GM19455 (cell line): Measurements from ENCODE around the gene TMED1.
"Not testable (repeated sequence)": the region's sequence is repeated elsewhere in the genome, so short reads cannot be mapped to it uniquely, and the experiment has no call there.

ENCODE experiments used
- ATAC-seq: cut with Tn5 transposase; IDR thresholded peaks from one replicate; pipeline ENCODE4 v1.9.1; 2021; ENCODE audit not compliant: unreplicated experiment

The TMED1 gene

DNA sequence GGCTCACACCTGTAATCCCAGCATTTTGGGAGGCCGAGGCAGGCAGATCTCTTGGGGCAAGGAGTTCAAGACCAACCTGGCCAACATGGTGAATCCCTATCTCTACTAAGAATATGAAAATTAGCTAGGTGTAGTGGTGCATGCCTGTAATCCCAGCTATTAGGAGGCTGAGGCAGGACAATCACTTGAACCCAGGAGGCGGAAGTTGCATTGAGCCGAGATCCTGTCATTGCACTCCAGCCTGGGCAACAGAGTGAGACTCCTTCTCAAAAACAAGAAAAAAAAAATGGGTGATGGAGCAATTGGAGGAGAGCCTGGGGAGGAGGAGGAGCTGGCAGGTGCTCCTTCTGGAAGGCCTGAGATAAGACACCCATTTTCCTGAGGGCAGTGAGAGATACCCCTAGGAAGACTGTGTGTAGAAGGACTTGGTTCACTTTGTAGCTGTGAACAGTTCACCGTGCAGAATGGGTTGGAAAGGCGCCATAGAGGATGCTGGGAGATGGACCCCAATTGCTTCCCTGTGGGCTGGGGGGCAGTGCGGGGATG lies 26.6 kb upstream of the TMED1 start:
- ATAC-seq = no peak

DNA sequence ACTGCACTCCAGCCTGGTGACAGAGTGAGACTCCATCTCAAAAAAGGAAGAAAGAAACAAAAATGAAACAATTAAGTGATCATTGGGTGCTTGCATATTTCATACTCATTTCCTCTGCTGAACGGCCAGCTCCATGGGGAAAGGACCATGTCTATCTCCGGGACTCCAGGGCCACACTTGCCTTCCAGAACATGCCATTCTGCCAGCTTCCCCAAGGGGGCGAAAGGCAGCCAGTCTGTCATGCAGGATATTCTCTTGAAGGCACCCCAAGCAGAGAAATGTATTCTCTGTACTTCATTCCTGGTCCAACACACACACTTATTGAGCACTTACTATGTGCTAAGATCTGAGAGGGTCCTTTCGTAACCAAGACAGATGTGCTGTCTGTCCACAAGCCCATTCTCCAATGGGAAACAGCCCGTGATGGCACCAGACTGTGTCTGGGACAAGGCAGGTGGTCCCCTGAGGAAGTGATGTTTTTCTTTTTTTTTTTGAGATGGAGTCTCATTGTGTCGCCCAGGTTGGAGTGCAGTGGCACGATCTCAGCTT lies 25.2 kb upstream of the TMED1 start:
- no peak for ATAC-seq

DNA sequence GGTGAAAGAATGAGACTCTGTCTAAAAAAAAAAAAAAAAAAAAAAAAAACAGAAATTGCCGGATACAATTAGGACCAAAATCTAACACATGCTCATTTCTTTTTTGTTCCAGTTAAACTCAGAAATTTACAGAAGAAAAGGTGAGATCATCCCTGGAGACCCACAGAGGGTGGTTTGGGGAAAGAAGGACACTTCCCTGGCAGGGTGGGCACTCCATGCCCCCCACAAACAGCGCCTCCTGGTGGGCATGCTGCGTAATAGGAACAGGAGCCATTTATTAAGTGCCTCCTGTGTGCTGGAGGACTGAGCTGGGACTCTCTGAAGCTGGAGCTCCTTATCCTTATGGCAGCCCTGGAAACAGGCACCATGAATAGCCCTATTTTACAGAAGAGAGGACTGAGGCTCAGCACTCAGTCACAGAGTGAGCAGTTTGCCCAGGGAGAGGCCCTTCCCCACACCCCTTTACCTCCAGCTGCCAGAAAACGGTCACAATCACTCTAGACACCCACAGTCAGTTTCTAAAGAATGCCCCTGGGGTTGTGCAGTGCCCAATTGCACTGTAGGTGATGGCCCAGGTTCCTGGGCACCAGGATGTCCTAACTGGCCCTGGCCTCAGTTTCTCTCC lies 22.3 kb upstream of the TMED1 start:
- ATAC-seq = no peak

DNA sequence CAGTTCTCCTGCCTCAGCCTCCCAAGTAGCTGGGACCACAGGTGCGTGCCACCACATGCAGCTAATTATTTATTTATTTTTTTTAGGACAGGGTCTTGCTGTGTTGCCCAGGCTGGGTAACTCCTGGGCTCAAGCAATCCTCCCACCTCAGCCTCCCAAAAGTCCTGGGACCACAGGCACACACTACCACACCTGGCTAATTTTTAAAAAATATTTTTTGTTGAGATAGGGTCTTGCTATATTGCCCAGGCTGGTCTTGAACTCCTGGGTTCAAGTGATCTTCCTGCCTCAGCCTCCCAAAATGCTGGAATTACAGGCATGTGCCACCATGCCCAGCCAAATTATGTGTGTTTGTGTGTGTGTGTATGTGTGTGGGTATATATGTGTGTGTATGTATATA lies 20.9 kb upstream of the TMED1 start:
- ATAC-seq = not testable (repeated sequence)

DNA sequence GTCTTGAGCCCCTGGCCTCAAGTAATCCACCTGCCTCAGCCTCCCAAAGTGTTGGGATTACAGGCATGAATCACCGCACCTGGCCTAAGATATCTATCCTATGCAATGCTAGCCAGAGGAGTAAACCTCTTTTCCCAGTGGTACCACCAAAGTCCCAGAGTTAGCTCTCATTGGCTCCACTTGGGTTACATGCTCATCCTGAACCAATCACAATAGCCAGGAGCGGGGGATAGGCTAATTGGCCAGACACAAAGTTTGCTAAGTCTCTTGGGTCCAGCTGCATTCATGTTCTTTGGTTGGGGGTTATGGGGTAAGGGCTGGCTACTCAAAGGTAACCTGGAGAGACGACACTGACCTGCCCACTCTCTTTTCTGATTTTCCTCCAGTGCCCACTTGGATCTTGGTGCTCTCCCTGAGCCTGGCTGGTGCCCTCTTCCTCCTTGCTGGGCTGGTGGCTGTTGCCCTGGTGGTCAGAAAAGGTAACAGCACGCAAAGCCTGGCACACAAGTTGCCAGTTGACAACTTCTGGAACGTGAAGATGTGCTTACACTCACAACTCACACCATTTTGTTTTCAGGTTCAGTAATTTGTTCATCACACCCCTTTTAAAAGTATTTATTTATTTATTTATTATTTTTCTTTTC lies 20.0 kb upstream of the TMED1 start:
- no peak for ATAC-seq

DNA sequence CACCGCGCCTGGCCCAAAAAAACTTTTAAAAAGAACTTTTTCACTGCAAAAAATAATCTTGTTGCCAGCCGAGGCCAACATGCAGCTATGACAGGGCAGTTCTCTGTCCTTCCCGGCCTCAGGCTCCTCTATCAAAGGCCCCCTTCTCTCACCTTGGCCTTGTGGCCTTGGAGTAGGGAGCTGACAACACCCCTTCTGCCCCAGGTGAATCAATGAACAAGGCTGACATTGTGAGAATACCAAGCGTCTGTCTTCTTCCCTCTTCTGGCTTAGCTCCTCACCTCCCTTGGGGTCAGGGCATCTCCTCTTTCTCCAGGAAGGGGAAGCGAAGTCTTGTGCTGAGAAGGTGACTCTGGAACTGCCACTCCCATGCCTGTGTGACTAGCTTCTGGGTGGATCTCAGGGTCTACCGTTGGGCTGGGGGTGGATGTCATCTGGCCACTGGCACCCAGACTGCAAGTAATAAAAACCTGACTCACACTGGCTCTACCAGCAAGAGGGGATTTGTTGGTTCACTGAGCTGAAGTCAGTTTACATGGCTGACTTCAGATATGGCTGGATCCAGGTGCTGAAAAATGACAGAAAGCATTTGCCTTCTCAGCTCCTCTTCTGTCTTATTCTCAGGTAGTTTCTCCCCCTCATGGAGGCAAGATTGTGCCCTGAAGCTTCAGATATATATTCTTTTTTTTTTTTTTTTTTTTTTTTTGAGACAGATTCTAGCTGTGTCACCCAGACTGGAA lies 18.5 kb upstream of the TMED1 start:
- no peak for ATAC-seq

DNA sequence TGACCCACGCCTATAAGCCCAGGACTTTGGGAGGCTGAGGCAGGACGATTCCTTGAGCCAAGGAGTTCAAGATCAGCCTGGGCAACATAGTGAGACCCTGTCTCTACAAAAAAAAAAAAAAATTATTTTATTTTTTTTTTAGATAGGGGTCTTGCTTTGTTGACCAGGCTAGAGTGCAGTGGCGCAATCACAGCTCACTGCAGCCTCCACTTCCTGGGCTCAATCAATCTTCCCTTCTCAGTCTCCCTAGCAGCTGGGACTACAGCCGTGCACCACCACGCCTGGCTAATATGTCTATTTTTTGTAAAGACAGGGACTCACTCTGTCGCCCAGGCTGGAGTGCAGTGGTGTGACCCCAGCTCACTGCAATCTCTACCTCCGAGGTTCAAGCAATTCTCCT lies 16.9 kb upstream of the TMED1 start:
- ATAC-seq = no peak

DNA sequence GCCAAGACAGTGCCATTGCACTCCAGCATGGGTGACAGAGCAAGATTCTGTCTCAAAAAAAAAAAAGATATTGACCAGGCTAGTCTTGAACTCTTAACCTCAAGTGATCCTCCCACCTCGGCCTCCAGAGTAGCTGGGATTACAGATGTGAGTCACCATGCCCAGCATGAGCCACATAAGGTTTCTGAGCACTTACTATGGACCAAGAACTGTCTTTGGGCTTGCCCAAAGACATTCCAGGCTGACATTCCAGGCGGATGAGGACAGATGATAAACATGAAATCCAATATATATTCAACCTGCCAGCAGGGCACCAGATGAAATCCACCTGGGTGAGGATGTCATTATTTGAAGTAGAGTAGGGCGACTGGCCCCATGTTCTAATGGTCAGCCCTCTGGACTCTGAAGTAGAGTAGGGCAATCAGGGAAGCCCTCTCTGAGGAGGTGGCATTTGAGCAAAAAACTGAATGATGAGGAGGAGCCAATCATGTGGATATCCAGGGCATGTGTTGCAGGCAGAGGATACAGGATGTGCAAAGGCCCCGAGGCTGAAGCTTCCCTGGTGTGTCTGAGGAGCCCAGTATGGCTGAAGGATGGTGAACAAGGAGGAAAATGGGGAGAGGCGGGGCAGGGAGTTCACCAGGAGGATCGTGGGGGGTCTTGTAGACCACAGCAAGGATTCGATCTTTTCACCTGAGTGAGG lies 16.2 kb upstream of the TMED1 start:
- ATAC-seq = no peak

DNA sequence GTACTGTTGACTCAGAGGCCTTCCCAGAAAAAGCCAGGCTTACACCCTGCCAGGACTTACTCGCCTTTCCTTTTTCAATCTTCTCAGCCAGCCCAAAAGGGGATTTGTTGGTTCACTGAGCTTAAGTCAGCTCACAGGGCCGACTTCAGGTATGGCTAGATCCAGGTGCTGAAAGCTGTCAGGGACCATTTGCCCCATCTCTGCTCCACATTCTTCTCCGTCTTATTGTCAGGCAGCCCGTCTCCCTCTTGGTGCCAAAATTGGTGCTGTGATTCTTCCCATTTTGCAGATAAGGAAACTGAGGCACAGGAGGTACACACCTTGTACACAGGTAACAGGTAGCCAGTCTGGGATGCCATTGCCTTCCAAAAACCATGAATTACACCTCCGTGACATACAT lies 14.6 kb upstream of the TMED1 start:
- ATAC-seq = no peak

DNA sequence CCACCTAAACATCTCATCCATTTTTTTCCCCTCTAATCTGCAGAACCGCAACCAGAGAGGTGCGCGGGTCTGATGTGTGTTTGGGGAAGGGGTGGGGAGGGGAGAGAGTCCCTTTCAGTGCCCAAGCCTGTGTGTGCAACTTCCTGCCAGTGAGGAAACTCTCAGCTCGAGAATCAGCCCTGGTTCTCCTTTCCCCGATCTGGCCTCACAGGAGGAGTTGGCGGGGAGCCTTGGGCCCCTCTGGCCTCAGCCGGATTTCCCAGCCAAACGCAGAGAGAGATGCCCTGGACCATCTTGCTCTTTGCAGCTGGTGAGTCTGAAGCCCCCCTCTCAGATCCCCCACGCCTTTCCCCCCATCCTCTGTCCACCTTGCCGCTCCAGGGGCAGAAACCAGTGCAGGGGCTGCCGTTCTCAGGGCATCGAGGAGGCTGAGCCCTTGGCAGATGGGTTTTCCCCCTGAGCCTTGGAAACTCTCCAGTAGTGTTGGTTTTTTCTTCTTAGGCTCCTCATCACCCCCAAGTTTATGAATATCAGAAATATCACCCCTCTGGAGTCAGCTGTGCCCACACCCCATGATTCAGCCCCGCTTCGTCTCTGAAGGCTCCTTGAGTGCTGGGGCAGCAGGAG lies 12.3 kb upstream of the TMED1 start, which contains the start of gene C19orf38:
Gene C19orf38 (plus strand): TSS at position 186 of the 627 bp plus-strand sequence. CDS start 94 bp downstream, at position 280.
- ATAC-seq = no peak

DNA sequence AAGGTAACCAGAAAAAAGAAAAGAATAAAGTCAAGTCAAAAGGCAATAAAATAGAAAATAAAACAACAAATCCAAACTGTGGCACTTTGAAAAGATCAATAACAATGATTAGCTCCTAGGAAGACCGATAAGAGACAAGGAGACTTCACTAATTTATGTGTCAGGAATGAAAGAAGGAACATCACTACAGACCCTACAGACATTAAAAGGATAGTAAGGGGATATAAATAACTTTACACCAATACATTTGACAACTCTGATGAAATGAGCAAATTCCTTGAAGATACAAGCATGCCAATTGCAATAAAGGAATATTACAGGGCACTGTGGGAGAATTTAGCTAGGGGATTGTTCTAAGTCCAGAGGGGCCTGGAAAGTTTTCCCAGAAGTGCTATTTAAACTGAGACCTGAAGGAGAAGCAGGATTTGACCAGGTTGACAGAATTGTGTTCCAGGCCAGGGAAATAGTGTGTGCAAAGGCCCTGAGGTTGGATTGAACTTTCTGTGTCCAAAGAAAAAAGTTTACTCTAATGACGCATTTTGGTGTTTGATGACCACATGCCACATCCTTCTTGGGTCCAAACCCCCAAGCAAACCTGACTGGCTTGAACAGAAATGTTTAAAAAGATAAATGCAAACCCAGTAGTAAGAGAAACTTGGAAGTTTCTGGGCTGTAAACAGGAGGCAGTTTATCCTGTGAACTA lies 10.6 kb upstream of the TMED1 start:
- ATAC-seq = no peak

DNA sequence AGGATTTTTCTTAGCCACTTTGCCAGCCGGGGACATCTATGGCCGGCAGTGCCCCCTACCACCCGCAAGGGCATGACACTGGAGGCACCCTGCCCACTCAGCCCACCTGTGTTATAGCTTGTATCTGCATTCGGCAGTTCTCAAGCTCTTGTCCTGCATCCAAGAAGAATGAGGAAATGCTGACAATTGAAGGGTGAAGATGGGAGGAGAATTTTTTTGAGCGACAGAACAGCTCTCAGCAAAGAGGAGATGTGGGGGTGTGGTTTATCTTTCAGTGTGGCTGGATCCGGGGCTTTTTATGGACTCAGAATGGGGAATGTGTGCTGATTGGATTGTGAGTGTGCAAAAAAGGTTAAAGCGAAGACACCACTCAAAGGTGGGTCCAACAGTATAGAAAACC lies 6.8 kb upstream of the TMED1 start:
- ATAC-seq = no peak

DNA sequence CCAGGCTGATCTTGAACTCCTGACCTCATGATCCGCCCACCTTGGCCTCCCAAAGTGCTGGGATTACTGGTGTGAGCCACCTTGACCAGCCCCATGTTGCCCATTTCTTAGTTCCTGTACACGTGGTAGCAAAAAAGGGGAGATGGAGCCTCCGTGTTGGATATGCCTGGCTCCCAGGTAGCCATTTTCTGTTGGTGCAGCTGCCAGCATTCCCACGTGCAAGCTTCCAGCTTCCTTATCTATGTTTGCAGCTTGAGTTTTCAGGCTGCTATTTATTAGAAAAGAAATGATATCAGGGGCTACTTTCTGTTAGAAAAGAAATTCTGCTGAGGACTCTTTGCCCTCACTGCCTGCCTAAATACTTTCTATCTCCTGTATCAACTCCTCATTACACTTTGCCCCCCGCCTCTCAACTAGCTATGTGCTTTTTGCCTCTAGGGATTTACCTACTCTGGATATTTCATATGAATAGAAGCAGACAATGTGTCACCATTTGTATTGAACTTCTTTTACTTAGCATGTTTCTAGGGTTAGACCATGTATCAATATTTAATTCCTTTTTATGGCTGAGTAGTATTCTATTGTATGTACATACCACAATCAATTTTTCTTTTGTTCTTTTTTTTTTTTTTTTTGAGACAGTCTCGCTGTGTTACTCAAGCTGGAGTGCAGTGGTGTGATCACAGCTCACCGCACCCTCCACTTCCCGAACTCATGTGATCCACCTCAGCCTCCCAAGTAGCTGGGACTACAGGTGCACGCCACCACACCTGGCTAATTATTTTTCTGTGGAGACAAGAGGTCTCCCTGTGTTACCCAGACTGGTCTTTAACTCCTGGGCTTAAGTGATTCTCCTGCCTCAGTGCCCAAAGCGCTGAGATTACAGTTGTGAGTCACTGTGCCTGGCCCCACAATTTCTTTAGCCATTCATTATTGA lies 3.4 kb upstream of the TMED1 start:
- no peak for ATAC-seq

DNA sequence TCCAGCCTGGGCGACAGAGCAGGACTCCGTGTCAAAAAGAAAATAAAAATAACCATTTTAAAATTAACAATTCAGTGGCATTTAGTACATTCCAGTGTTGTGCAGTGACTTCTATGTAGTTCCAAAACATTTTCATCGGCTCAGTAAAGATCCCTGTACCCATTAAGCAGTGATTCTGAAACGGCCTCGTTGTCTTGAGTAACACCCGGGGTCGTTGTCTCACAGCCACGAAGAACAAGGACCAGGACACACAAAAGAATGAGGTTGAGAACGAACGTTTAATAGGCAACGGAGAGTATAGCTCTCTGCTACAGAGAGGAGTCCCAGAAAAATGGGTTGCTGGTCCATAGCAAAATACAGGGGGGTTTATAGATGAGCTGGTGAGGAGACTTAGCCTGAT lies 2.4 kb upstream of the TMED1 start:
- ATAC-seq = no peak

DNA sequence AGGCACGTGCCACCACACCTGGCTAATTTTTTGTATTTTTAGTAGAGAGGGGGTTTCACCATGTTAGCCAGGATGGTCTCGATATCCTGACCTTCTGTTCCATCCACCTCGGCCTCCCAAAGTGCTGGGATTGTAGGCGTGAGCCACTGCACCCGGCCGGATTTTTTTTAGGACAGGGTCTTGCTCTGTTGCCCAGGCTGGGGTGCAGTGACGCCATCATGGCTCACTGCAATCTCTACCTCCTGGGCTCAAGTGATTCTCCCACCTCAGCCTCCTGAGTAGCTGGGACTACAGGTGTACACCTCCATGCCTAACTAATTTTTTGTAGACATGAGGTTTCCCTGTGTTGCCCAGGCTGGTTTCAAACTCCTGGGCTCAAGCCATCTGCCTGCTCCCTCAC lies 1.6 kb upstream of the TMED1 start:
- ATAC-seq = not testable (repeated sequence)

DNA sequence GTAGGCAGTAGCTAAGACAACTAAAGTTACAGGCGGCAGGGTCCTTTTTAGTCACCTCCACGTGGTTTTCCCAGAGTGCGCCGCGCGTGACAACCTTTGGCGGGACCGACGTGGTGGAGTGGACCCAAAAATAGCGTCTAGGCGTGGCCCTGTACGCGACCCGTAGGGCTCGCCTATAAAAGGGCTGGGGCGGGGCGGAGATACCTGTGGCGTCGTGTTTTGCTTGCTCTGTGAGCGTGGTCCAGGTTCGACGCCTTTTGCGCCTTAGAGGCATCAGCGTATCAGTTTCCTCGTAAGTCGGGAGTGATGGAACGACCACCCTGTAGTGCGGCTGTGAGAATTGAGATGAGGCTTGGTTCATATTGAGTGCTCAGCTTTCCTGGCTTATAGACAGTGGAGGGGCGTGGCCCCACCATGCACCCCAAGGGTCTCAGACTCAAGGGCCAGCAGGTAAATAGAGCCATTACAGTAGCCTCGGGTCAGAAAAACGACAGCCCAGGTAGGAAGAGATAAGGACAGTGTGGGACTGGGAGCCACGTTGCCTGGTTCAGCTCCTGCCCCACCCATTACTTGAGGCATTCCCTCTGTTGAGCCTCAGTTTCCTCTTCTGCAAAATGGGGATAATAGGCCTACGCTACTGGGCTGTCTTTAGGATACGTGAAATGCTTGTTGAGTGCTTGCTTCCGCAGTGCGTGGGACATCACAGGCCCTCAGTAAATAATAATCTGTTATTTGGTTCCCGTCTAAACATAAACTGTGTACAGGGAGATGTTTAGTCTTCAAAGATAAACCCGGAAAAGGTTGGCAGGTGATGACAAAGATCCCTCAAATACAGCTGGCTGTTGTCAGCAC lies 693 bp upstream of the TMED1 start:
- peak; percentile 16 for ATAC-seq

DNA sequence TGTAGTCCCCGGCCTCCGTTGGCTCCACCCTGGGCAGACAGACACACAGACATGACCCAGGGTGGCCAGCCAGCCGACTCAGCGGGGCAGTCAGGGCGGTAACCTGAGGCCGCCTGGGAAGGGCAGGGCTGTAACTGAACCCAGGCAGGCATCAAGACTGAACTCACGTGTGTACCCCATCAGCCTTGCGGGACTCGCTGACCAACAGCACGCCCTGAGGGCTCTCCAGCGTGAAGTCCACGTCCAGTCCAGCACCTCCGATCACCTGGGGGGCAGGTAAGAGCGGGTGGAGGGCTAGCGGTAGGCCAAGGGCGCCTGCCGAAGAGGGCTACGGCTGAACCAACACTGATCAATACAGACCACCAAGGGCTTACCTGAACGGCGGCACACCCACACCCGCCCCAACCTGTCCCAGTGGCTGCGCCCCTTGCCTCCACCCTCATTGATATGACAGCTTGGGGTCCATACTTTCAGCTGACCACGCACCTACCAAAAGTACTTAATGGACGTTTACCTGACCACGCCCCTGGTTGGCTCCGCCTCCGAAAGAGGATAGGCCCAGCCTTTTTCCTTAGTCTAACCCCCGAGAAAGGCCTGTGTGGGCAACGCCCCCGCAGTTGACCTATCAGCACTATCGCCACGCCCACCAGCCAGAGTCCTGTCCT lies 791 bp downstream of the TMED1 start:
- no peak for ATAC-seq

DNA sequence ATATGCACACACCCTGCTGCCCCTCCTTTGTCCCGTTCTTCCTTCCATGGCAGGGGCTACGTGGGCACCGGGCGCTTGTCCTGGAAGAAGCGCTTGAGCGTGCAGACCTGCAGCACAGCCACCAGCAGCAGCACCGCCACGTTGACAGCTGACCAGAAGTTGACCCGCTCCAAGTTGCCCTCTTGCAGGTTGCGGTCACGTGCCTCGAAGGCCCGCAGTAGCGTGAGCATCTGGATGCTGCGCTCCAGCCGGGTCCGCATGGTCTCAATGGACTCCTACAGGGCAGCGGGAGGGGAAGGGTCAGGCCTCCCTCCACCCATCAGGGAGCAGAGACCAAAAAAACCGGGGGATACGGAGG lies 3.1 kb downstream of the TMED1 start:
- no peak for ATAC-seq
